RPMI8226 (cell line): Measurements from ENCODE around the gene RASAL3.
"Not testable (repeated sequence)": the region's sequence is repeated elsewhere in the genome, so short reads cannot be mapped to it uniquely, and the experiment has no call there.

Source experiments
- DNase-seq: peaks from one replicate; pipeline ENCODE4 v3.0.0-alpha.2; 2015

The RASAL3 gene

DNA sequence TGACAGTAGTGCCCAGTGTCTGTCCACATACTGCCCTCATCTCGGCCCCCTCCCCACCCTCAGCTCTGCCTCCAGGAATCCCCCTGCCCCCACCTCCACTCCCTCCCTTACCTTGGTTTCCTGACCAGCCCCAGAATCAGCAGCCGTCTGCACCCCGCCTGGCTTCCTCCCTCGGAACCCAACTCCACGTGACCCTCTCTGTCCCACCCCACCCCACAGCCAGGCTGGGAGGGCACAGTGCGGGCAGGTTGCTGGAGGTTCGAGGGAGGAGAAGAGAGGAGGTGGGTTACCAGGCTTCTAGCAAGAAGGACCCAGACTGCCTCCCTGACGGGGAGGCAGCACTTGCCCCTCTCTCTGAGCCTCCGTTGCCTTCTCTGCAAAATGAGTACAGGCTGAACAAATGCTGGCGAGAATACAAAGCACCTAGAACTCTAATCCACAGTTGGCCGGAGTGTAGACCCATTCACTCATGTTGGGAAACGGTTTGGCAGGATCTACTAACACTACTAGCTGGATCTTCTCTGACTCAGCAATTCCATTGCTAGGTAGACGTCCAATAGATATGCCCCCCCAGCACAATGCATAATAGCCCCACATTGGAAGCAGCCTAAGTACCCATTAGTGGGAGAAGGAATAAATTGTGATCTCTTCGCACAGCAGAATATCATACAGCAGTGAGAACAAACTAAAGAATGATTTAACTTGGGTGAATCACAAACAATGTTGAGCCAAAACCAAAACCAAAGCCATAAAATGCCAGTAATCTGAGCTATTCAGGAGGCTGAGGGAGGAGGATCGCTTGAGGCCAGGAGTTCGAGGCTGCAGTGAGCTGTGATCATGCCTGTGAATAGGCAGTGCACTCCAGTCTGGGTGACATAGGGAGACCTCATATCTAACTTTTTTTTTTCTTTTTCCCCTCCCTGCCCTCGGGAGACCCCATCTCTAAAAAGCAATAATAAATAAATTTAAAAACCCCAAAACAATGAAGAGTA is at the start of gene RASAL3:
TSS of gene RASAL3 (minus strand) at position 151 of the 992 bp plus-strand sequence. CDS start 186 bp downstream, outside the sequence.
- DNase-seq = peak; percentile 69

DNA sequence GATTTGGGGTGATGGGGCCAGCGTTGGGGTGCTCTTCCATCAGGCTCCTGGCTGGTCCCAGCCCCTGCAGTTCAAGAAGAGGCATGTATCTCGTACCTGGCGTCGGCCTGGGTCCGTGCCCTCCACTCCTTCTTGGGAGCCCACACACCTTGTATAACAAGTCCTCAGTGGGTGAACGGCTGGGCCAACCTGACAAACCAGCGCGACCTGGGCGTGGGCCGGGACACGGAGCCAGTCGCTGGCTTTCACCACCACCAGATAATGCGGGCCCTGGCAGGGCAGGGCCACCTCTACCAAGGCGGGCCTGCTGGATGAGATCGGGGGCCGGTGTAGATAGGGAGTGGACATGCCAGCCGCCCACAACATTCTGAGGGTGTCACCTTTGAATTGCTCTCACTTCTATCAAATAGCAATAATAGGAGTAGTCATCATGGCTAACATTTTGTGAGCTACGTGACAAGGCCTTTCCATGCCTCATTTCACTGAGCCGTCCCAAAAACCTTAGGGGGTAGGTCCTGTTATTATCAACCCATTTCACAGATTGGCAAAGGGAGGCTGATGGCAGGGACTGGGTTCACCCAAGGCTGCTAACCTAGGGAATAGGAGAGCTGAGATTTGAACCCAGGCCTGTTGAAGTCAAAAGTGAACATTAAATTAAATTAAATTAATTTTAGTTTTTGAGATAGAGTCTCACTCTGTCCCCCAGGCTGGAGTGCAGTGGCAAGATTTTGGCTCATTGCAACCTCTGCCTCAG is 47.5 kb upstream of the RASAL3 start:
- no peak for DNase-seq

DNA sequence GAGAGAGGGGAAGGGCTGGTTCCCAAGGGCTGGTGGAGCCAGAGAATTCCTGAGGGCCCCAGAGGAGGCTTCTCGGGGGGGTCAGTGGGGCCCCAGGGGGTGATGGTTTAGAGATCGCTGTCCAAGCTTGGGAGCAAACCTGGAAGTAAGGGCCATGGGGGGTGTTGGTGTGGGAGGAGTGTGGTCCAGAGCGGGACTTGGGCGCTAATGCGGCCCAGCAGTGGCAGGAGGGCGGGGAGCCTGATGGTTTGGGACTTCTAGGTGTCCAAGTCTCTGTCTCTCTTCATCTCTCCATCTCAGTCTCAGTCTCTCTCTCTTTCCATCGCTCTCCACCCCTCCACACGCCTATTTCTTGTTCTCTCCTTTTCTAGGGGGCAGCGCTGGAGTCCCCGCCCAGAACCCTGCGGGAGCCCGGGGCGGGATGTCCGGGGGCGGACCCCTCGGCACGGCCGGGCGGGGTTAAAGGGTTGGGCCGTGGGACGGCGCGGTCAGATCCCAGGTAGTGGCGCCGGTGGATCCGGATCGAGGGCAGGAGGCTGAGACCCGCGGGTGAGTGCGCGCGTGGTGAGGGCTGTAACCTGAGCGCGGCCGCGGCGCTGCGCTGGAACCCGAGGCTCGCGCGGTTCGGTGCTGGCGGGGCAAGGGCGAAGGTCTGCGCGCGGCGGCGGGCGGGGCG is 43.8 kb upstream of the RASAL3 start, which contains the start of gene CYP4F22:
TSS of gene CYP4F22 (plus strand) at position 491 of the 676 bp plus-strand sequence. CDS start 16,812 bp downstream, outside the sequence.
- DNase-seq = no peak

DNA sequence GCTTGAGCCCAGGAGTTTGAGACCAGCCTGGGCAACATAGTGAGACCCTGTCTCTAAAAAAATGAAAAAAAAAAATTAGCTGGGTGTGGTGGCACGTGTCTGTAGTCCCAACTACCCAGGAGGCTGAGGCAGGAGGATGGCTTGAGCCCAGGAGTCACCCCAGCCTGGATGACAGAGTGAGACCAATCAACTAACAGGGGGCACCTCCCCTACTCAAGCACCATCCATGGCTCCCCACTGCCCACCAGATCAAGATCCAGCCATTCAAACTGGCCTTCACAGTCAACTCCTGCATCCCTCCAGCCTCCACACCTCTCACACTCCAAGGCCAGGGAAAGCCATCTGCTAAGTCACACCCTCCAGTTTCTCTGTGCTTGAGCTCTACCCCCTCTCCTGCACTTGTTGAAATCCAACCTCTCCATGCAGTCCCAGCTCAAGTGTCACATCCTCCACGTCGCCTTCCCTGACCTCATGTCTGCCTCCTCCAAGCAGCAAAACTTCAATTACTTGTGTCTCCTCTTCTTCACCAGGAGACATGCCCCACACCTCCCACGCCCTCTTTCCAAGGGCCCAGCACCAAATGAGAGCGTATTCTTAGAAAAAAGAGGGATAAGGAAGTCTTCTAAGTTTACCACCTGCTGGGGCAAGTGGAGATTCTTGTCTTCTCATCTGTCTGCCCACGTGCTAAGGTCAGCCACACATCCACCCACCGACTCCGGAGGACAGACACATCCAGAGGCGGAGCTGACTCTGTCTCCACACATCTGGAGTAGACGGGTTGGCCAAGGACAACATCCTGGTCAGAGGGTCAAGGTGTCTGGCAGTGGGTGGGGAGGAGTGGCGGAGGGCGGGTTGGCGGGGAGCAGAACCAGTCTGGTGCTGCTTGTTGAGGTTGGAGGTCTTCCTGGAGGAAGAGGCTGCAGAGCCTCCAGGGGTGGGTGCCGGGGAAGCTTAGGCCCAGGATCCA is 43.0 kb upstream of the RASAL3 start:
- DNase-seq = no peak

DNA sequence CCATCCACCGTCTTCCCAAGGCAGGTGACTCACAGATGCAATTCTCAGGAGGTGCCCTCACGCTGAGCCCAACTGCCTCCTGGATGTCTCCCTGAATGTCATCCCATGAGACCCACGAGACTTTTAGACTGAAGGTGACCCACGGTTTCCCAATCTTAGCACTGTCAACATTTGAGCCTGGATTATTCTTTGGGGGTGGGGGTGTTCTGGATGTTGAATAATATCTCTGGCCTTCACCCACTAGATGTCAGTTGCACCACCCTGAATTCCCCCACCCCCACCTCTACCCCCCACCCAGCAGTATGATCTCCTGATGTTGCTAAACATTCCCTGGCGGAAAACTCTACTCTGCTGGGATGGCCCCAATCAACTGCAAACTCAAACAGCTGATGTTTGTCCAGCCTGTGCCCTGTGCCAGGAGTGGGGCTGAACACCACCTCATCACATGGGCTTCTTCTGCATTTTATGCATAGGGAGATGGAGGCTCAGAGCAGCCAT is 41.8 kb upstream of the RASAL3 start:
- no peak for DNase-seq

DNA sequence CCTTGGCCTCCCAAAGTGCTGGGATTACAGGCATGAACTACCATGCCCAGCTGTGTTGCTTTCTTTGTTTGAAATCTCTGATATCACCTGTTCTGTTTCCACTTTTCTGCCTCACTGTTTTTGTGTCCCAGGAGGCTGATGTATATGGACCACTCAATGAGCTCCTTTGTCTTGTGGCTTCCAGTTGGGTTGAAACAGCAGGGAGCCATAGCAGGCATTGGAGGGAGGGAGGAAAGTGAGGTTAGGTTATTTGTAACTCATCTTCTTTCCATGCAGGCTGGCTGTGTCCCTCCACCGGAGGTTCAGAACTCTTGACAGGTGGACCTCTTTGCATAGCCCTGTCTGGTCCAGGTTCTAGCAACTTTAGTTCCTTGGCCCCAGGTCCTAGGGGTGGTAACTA is 37.9 kb upstream of the RASAL3 start:
- DNase-seq = no peak

DNA sequence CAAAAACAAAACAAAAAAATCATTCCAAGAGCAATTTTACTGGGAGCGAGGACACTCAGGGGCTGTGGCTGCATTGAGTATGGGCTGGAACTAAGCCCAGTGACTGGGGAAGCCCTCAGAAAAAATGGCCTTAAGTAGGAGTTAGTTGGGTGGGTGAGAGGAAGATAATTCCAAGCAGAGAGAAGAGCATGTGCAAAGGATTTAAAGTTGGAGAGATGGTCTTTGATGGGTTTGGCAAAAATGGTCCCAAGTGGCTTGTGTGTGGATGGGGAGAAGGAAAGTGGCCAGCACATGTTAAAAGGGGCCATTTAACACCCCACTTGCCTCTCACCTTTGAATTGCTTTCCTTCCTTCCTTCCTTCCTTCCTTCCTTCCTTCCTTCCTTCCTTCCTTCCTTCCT is 37.3 kb upstream of the RASAL3 start:
- DNase-seq = no peak

DNA sequence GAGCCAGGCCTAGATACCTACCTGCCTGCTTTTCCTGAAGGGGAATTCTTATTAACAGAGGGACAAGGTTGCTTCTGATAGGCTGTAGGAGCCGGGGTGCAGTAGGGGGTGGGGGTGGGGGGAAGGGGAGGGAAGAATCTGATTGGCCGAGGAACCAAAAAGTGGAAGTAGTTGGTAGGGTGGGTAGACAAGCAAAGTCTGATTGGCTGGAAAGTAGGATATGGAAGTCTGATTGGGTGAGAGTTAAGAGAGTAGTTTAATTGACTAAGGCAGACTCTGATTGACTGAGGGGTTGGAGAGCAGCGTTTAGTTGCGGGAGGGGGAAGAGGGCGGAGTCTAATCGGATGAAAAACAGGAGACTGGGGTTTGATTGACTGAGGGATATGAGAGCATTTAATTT is 34.6 kb upstream of the RASAL3 start:
- no peak for DNase-seq

DNA sequence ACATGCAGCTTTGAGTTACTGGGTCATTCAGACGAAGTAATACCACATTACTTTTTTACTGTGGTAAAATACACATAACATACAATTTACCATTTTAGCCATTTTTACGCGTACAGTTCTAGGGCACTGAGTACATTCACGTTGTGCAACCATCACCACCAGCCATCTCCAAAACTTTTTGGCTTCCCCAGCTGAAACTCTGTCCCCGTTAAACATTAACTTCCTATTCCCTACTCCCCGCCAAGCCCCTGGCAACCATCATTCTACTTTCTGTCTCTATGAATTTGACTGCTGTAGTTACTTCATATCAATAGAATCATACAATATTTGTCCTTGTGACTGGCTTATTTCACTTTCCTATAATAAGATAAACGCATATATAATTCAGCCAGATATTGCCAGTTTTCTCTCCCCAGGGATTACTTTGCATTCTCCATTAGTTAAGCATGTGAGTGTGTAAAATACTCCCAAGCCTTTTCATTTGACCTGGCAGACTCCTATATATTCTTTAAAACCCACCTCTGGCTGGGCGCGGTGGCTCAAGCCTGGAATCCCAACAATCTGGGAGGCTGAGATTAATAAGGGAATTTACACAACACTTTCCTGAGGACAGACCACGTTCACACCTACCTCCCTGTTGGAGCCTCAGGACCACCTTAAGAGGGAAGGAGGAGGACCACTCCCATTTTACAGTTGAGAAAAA is 34.0 kb upstream of the RASAL3 start:
- no peak for DNase-seq

DNA sequence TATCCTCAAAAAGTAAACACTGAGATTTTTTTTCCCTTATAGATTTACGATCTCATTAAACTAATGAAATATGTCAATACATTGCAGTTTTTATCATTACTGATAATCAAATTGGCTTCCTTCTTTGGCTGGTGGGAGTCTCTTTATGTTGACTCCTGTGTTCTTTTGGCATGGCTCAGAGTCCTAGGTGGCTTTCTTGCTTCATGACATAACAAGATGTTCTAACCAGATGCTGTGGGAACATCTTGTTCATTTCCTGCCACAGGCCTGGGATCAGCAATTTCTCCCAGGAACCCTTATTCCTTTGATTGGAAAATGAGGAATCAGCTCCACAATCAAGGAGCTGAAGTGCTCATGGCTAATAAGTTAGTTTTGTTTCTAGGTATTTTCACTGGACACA is 30.8 kb upstream of the RASAL3 start:
- no peak for DNase-seq

DNA sequence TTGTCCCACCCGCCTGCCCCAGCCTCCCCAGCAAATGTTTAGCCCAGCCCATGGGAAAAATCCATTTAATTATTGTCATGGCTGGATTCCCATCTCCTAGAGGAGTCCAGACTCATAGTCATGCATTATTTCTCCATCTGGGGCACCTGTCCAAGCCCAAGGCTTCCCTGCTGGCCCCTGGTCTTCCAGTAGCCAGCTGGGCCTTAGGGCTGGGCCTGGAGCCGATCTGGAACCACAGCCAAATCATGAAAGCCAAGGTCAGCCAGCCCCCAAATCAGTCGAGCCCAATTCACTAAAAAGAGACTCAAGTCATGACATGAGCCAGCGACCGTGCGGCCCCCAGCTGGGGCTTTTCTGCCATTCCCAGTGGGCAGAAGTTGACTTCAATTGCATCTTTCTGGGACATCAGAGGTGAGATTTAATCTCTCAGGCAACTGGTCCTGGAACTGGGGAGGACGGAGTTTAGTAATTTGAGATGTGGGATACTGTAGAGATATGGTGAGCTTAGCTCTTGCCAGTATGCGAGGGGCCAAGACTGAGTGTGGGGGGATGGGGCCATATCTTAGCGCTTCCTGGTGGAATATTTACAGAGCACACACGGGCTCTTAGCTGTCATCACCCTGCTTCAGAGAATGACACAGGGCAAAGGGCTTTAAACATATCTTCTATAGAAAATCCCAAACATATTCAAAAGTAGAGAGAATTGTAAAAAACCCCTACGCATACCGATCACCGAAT is 24.3 kb upstream of the RASAL3 start:
- DNase-seq = no peak

DNA sequence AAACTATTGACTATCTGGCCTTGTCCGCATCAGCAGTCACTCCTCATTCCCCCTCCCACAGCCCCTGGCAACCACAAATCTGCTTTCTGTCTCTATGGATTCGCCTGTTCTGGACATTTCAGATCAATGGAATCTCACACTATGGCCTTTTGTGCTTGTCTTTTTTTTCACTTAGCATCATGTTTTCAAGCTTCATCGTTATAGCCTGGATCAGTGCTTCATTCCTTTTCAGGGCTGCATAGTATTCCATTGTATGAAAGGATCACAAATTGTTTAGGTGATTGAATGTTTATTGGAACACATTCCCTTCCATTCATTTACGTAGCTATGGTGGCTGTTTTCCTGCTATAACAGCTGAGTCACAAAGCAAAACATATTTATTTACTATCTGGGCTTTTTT is 22.7 kb upstream of the RASAL3 start:
- DNase-seq = no peak

DNA sequence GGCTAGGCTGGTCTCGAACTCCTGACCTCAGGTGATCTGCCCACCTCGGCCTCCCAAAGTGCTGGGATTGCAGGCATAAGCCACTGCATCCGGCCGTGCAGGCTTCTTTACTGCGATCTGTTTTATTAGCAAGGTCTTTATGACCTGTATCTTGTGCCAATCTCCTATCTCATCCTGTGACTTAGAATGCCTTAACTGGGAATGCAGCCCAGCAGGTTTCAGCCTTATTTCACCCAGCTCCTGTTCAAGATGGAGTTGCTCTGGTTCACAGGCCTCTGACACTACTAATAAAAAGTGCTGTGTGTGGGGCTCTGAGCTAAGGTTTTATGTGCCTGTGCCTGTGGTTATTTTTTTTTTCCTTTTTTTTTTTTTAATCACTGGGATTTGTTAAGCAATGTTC is 21.4 kb upstream of the RASAL3 start:
- not testable (repeated sequence) for DNase-seq

DNA sequence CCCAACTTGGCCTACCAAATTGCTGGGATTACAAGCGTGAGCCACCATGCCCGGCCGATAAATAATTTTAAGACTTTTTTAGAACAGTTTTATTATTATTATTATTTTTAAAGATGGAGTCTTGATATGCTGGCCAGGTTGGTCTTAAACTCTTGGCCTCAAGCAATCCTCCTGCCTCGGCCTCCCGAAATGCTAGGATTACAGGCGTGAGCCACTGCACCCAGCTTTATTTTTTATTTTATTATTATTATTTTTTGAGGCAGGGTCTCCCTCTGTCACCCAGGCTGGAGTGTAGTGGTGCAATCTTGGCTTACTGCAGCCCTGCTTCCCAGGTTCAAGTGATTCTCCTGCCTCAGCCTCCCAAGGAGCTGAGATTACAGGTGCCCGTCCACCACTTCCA is 16.7 kb upstream of the RASAL3 start:
- DNase-seq = not testable (repeated sequence)

DNA sequence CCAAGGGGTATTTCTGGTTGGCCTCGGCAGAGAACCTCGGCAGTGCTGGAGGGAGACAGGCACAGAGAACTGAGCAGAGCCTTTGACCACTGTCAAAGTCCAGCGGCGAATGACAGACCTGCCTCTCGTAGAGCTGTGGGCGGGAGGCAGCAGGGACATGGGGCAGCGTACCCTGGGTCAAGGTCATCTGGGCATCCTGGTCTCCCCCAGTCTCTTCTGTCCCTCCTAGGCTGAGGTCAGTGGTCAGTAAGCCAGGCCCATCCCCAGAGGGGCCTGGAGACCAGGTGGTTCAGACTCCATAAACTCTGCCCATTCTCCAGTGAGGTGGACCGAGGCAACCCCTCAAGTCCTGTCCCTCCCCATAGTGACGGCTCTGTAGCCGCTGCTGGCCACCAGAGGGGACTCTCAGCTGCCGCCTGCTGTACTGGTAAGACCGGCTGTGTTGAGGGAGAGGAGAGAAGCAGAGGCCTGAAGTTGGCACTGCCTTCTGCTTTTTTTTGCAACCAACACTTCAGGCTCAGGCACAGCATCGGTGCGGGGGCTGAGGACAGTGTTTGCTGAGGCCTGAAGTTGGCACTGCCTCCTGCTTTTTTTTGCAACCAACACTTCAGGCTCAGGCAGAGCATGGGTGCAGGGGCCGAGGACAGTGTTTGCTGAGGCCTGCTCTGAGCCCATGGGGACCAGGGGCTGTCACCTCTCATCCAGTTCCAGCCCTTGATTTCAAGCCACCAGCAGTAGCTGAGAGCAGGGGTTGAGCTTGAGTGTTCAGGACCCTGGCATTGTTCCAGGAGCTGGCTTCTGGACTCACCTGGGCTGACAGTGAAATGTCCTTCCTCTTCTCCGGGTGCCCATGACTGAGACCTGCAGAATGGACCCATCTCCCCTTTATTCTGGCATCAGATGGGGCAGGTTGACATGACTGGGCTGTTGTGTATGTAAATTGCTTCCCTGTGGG is 15.3 kb upstream of the RASAL3 start, which contains the start of gene PGLYRP2:
TSS of gene PGLYRP2 (minus strand) at position 111 of the 955 bp plus-strand sequence. CDS start 130 bp downstream, outside the sequence.
- peak; percentile 61 for DNase-seq

DNA sequence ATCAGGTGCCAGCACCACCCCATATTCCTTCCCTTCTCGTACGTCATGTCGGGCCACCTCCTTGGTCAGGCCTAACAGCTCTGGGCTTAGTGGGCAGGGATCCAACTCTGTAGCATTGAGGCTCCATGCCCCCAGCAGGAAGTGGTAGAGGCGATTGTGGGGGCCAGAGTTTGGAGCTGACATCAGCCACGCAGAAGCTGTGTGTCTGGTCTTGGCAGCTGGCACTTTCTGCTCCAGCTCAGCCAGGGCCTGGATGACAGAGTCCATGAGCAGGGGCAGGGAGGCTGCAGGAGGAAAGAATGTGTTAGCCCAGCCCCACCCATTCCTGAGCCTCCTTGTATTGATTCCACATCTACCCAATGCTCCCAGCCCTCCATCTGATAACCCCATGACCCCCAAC is 12.0 kb upstream of the RASAL3 start:
- DNase-seq = no peak

DNA sequence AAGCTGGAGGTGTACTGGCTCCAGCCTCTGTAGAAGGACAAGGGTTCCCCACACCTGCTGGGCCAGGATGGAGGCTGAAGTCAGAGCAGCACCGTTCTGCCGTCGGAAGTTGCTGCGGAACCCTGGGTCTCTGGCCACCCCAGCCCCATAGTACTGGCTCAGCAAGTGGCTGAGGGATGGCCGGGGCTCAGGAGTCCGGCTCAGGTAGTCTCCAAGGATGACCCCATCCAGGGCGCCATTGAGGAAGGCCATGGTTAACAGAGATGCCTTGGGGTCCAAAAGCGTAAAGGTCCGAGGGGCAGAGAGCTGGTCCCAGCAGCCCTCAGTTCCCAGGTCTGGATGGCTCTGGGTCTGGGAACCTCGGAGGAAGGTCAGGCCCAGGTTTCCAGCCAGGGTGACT is 11.3 kb upstream of the RASAL3 start:
- DNase-seq = no peak

DNA sequence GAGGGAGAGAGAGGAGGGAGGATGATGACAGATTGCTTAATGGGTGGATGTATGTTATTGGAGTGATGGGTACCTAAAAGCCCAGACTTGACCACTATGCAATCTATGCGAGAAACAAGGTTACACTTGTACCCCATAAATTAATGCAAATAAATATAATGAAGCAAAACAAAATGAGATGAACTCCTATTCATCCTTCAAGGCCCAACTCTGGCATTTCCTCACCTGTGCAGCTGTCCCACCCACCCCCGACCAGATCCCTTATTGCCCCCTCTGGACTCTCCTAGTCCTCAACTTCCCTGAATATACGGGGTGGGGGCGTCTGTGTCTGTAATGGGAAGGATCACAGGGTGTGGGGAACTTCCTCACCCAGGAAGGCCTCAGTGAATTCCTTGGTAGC is 10.8 kb upstream of the RASAL3 start:
- no peak for DNase-seq

DNA sequence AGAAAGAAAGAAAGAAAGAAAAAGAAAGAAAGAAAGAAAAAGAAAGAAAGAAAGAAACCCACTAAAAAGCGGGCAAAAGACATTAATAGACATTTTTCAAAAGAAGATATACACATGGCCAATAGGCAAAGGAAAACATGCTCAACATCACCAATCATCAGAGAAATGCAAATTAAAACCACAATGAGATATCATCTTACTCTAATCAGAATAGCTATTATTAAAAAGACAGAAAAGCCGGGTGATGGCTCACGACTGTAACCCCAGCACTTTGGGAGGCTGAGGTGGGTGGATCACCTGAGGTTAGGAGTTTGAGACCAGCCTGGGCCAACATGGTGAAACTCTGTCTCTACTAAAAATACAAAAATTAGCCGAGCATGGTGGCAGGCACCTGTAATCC is 9.5 kb upstream of the RASAL3 start:
- DNase-seq = not testable (repeated sequence)
